ENCODE results near the gene BCDIN3D.

- TF ChIP-seq EZH2phosphoT487 (IDR thresholded peaks at IDR 0.05; ENCODE audit: insufficient read depth, low read depth) (no peak), EZH2 (IDR thresholded peaks at IDR 0.05; ENCODE audit: insufficient read depth, poor library complexity, severe bottlenecking) (no peak)
These were observed 10.8 kb upstream of the BCDIN3D start for GRCh38 chr12:49853671-49854070.

All from GM23248 (cell line).